GM12878 (cell line): ENCODE measurements around the gene LDB3. TPM values are rescaled to one million over a fixed set of nuclear protein-coding genes. Genes with fewer than 3 reads are reported as not detected.

Experiments
- ATF3 ChIP-seq: IDR thresholded peaks from 2 replicates; pipeline ENCODE4 v1.6.1; 2011; ENCODE audit warnings: low read depth, mild to moderate bottlenecking, low read length, moderate library complexity, borderline replicate concordance; ENCODE audit errors: extremely low read depth
- ATF7 ChIP-seq: fragments of 450-650 bp; IDR thresholded peaks from 2 replicates; pipeline ENCODE4 v1.6.1; 2016; ENCODE audit warnings: low read depth, mild to moderate bottlenecking
- FOS ChIP-seq: IDR thresholded peaks from 3 replicates; pipeline ENCODE4 v1.6.1; 2011; ENCODE audit warnings: borderline replicate concordance; ENCODE audit not compliant: insufficient read length; ENCODE audit errors: extremely low read depth
- HCFC1 ChIP-seq: fragments of 150-350 bp; IDR thresholded peaks from 2 replicates; pipeline ENCODE4 v1.6.1; 2014; ENCODE audit warnings: low read length
- HDAC6 ChIP-seq: fragments of 200-600 bp; sonication (generic); IDR thresholded peaks from one replicate; pipeline ENCODE4 v1.8.0; 2017; ENCODE audit warnings: antibody characterized with exemption; ENCODE audit not compliant: unreplicated experiment
- HSF1 ChIP-seq: fragments of 150-350 bp; IDR thresholded peaks from 2 replicates; pipeline ENCODE4 v1.6.1; 2014; ENCODE audit warnings: mild to moderate bottlenecking, low read depth, low read length
- SMAD5 ChIP-seq: IDR thresholded peaks from 2 replicates; pipeline ENCODE4 v1.6.1; 2016; ENCODE audit warnings: antibody characterized with exemption, low read depth
- YY1 ChIP-seq: IDR thresholded peaks from 2 replicates; pipeline ENCODE4 v1.6.1; 2011; ENCODE audit warnings: low read depth, mild to moderate bottlenecking, low read length
- ZNF274 ChIP-seq: IDR thresholded peaks from one replicate; pipeline ENCODE4 v1.8.0; 2011; ENCODE audit not compliant: insufficient read length, insufficient read depth
- ZNF687 ChIP-seq: fragments of 450-650 bp; IDR thresholded peaks from 2 replicates; pipeline ENCODE4 v1.6.1; 2017; ENCODE audit warnings: mild to moderate bottlenecking, moderate library complexity
- polyA plus RNA-seq, 11 experiments: library from polyadenylated mRNA; depleted of rRNA in 4 of 11; unstranded in 6 of 11; stranded (reverse) in 5 of 11; fragments of >200 nt; fragmentation: Nextera tagmentation in 4 of 11; fragmentation: Illumina TruSeq in 1 of 11; extraction: Ambion mirVana in 4 of 11; extraction: Trizol in 1 of 11; gene quantifications; 1 replicate in 1 of 11; 2 replicates in 10 of 11; pipeline versions ENCODE4 v1.2.1 to v1.2.3, GENCODE V29; 2011 to 2016; ENCODE audit warnings: inconsistent platforms in 2 of 11, missing spikeins in 2 of 11, low read depth in 1 of 11
- total RNA-seq, 4 experiments: library from RNA; depleted of rRNA in 3 of 4; stranded (reverse); fragments of >200 nt in 3 of 4; fragmentation: Illumina TruSeq in 1 of 4; extraction: Trizol in 1 of 4; gene quantifications; 2 replicates each; pipeline versions ENCODE4 v1.2.1 to v1.2.3, GENCODE V29; 2013 to 2021

Gene LDB3
- total and polyA plus RNA-seq, 10 of the 15 experiments (the other 5 are each of a cell fraction or from before 2014, with no cell fraction given) = 0.02 to 0.07 (median 0.04) TPM; not detected in 1

GRCh38 chr10:86763404-86763803, 95.1 kb downstream of the LDB3 start (continued):
- no peak for TF ChIP-seq ZNF687
- no peak for TF ChIP-seq ZNF274
- no peak for TF ChIP-seq HDAC6
- TF ChIP-seq SMAD5 = no peak
- TF ChIP-seq FOS = no peak
- TF ChIP-seq ATF3 = no peak
- no peak for TF ChIP-seq ATF7
- TF ChIP-seq HCFC1 = no peak
- TF ChIP-seq HSF1 = no peak
- TF ChIP-seq YY1 = no peak
